ENCODE measurements around the gene MAN2B2. TPM values are rescaled to one million over a fixed set of nuclear protein-coding genes. Genes with fewer than 3 reads are reported as not detected.

The MAN2B2 gene
- total and polyA plus RNA-seq, 2 of the 4 experiments (the other 2 are of a cell fraction): 13.4 to 34.1 TPM

DNA sequence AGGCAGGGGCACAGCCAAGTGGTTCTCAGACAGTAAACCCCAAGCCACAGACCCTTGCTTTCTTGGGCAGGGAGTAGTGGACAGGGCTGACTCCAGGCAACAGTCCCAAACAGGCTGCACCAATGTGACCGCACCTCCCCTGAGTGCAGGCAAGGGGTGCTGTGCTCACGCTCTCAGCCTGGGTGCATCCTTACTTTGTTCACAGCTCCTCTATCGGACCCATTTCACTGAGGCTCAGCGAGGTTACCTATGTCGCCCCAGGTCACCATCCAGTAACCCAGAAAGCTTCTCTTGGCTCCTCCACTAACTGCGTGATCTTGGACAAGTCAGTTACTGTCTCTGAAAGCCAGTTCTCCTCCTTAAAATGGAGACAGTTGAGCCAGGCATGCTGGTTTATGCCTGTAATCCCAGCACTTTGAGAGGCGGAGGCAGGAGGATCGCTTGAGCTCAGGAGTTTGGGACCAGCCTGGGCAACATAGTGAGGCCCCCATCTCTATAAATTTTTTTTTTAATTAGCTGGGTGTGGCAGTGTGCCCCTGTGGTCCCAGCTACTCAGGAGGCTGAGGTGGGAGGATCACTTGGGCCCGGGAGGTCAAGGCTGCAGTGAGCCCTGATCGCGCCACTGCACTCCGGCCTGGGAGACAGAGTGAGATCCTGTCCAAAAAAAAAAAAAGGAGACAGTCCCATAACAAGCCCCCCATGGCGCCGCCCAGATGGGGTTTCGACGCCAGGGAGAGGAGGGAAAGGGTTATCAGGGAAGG lies 823 bp upstream of the MAN2B2 start:
- Histone ChIP-seq H3K27me3 (ENCODE audit: control insufficient read depth, insufficient read depth, low read length) (peaks cover 14% of the 10 kb centered on the region), H3K4ac (ENCODE audit: low read depth, low read length) (peak overlapping the region; percentile 58), H3K14ac (replicated peaks; ENCODE audit: low read depth, low read length) (no peak overlapping the region), H3K36me3 (ENCODE audit: control insufficient read depth, insufficient read depth, low read length) (peaks cover 9% of the 10 kb centered on the region), H3K9me1 (ENCODE audit: insufficient read depth, low read length) (no peaks in the 10 kb centered on the region; the same call in 1 of the 2 replicates), H2BK5ac (ENCODE audit: low read depth, low read length, poor library complexity, severe bottlenecking) (no peak overlapping the region), H3K79me1 (ENCODE audit: low read depth in 1 of 2, low read length in 2 of 2) (peaks cover 0 to 13% of the 10 kb centered on the region in 2 experiments; a peak in 2 of 4 replicates), H3K9me3 (ENCODE audit: control insufficient read depth, insufficient read depth, low read length) (peaks cover 5% of the 10 kb centered on the region), H3K27ac (ENCODE audit: insufficient read depth, low read length) (peak overlapping the region; percentile 74; the same call in 1 of the 2 replicates), H2AK9ac (replicated peaks; ENCODE audit: low read depth, low read length, poor library complexity) (peak overlapping the region; percentile 44), H4K20me1 (ENCODE audit: insufficient read depth, low read length) (no peaks in the 10 kb centered on the region), H3K9ac (ENCODE audit: low read depth, low read length) (peak overlapping the region; percentile 88), H3K4me1 (ENCODE audit: control insufficient read depth, insufficient read depth, low read length) (peaks cover 8% of the 10 kb centered on the region; the same call in 1 of the 2 replicates), H3K18ac (ENCODE audit: low read depth, low read length) (peak overlapping the region; percentile 61; the same call in 1 of the 2 replicates), H2BK15ac (ENCODE audit: low read depth, low read length) (no peak overlapping the region), H2BK20ac (ENCODE audit: low read depth, low read length) (no peak overlapping the region), H3K23ac (ENCODE audit: low read depth, low read length) (0 out of 2 replicates have a peak overlapping the region, but pooled peaks have one; percentile 16), H3K4me3 (ENCODE audit: insufficient read depth, low read depth, low read length) (peak overlapping the region; percentile 67), H4K91ac (ENCODE audit: insufficient read depth, low read depth, low read length) (no peak overlapping the region), H2AFZ (replicated peaks; ENCODE audit: low read length, poor library complexity) (peak overlapping the region; percentile 100), H3K4me2 (ENCODE audit: low read depth, low read length) (peak overlapping the region; percentile 99), H3K56ac (ENCODE audit: extremely low read depth, insufficient read depth, low read length) (no peak overlapping the region; the same call in 1 of the 2 replicates), H4K5ac (ENCODE audit: low read depth, low read length) (peak overlapping the region; percentile 88), H2BK120ac (ENCODE audit: low read depth, low read length) (no peak overlapping the region), H2AK5ac (ENCODE audit: low read depth, low read length) (peak overlapping the region; percentile 1; the same call in 1 of the 2 replicates), H4K8ac (ENCODE audit: low read depth in 2 of 2, low read length in 2 of 2) (peak overlapping the region; percentile 20 to 88; a peak in 3 of 4 replicates)
- in situ Hi-C loops (cut with MboI; ENCODE audit: low sequenced_read_pairs): no loop called here
- dilution Hi-C loops (cut with HindIII; ENCODE audit: low sequenced_read_pairs, unreplicated experiment): no loop called here
- ChIA-PET CTCF (no interaction called here), POLR2A (ENCODE audit: unreplicated experiment) (no interaction called here)
- TF ChIP-seq MXI1 (IDR thresholded peaks at IDR 0.05; ENCODE audit: borderline replicate concordance, low read depth, low read length) (no peak), POLR2A (IDR thresholded peaks at IDR 0.05; ENCODE audit: low read depth, low read length) (no peak), NFE2L2 (IDR thresholded peaks at IDR 0.05; ENCODE audit: low read depth, low read length) (no peak), FOS (IDR thresholded peaks at IDR 0.05; ENCODE audit: low read depth, low read length) (no peak), RAD21 (IDR thresholded peaks at IDR 0.05; ENCODE audit: low read length) (no peak), SMC3 (IDR thresholded peaks at IDR 0.05; ENCODE audit: low read depth, low read length) (no peak), RCOR1 (IDR thresholded peaks at IDR 0.05; ENCODE audit: insufficient replicate concordance, low read length) (no peak), CEBPB (IDR thresholded peaks at IDR 0.05; ENCODE audit: low read depth, low read length) (no peak), RFX5 (IDR thresholded peaks at IDR 0.05; ENCODE audit: low read depth, low read length) (no peak), BHLHE40 (IDR thresholded peaks at IDR 0.05; ENCODE audit: low read depth, low read length) (no peak), CHD1 (IDR thresholded peaks at IDR 0.05; ENCODE audit: low read depth, low read length) (no peak)
- TF ChIP-seq, protein P1, sequence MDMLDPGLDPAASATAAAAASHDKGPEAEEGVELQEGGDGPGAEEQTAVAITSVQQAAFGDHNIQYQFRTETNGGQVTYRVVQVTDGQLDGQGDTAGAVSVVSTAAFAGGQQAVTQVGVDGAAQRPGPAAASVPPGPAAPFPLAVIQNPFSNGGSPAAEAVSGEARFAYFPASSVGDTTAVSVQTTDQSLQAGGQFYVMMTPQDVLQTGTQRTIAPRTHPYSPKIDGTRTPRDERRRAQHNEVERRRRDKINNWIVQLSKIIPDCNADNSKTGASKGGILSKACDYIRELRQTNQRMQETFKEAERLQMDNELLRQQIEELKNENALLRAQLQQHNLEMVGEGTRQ (IDR thresholded peaks at IDR 0.05; ENCODE audit: low read depth, low read length): no peak
- TF ChIP-seq, protein P2, sequence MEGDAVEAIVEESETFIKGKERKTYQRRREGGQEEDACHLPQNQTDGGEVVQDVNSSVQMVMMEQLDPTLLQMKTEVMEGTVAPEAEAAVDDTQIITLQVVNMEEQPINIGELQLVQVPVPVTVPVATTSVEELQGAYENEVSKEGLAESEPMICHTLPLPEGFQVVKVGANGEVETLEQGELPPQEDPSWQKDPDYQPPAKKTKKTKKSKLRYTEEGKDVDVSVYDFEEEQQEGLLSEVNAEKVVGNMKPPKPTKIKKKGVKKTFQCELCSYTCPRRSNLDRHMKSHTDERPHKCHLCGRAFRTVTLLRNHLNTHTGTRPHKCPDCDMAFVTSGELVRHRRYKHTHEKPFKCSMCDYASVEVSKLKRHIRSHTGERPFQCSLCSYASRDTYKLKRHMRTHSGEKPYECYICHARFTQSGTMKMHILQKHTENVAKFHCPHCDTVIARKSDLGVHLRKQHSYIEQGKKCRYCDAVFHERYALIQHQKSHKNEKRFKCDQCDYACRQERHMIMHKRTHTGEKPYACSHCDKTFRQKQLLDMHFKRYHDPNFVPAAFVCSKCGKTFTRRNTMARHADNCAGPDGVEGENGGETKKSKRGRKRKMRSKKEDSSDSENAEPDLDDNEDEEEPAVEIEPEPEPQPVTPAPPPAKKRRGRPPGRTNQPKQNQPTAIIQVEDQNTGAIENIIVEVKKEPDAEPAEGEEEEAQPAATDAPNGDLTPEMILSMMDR (conservative IDR thresholded peaks at IDR 0.05; ENCODE audit: low read depth, low read length): no peak
- DNase-seq (no peak), ATAC-seq (ENCODE audit: low read depth) (no peak)
- intact Hi-C loops (cut with micrococcal nuclease): no loop called here
- no TSS peak for BruUV-seq (replicated peaks)
- 85% methylated on average over 4 of the region's 16 CpGs; no CpG with 5 or more reads in 1 of the 2 experiments for WGBS, 2 experiments (ENCODE audit: extremely low coverage in 2 of 2, insufficient read length in 1 of 2)

Measured in IMR-90 (cell line).